GM18498 (cell line): ENCODE results near the gene PPP6R1.

Experiments
- ATAC-seq: cut with Tn5 transposase; IDR thresholded peaks from one replicate; pipeline ENCODE4 v1.9.1; 2021; ENCODE audit warnings: mild to moderate bottlenecking, moderate library complexity; ENCODE audit not compliant: unreplicated experiment

PPP6R1 gene

GRCh38 chr19:55279770-55280643 is 21.2 kb upstream of the PPP6R1 start, which contains the start of gene HSPBP1:
TSS of gene HSPBP1 (minus strand) at chr19:55280110. CDS start at chr19:55279608, 502 bp downstream.
- peak; percentile 80 for ATAC-seq

DNA sequence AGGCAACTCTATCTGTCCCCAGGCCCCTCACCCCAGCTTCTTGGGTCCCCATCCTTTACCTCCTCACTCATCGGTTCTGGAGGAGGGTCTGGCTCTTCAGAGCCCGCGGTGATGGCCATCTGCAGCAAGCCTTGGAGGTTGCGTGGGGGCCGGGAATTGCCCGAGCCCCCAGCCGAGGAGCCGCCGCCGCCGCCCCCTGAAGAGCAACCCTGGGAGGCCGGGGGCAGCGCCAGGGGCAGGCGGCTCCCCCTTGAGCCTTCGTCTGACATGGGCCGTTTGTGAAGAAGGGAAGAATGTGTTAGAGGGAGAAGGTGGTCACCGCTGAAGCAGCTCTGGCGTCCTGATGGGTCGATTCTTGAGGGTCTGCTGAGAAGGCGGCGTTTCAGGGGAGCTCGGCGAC is 20.5 kb upstream of the PPP6R1 start:
- ATAC-seq = no peak

DNA sequence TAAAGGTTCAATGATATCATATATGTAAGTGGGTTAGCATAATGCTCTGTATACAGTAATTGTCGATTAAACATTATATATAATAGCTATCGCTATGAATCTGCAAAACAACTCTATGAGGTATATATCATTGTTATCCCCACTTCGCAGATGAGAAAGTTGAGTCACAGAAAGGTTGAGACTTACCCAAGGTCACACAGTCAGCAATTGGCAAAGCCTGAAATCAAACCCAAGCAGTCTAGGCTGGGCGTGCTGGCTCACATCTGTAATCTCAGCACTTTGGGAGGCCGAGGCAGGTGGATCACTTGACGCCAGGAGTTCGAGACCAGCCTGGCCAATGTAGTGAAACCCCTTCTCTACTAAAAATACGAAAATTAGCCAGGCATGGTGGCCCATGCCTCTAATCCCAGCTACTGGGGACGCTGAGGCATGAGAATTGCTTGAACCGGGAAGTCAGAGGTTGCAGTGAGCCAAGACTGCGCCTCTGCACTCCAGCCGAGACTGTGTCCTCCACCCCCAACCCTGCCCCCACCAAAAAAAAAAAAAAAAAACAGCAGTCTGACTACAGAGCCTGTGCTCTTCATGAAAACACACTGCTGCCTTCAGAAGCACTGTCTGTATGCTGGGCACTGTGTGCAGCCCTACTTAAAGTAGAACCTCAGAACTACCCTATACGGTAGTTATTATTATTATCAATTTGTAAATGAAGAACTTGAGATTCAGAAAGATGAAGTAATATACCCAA is 19.7 kb upstream of the PPP6R1 start:
- ATAC-seq = no peak

DNA sequence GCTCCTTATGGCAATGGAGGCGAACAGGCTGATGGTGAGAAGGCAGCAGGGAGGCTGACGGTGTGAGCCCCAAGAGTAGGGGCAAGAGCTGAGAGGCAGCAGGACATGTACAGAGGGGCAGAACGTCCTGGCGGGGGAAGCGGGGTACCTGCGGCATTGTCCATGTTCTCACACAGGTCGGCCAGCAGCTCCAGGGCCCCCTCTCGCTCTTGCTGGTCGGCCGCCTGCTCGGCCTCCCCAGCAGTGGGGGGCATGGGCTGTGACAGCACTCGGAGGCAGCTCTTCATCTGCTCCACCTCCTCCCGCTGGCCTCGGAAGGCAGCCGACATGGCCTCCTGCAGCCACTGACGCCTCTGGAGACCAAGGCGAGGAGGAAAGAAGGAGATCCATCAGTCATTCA is 18.7 kb upstream of the PPP6R1 start:
- no peak for ATAC-seq

GRCh38 chr19:55276720-55277430 is 18.1 kb upstream of the PPP6R1 start:
- peak; percentile 10 for ATAC-seq

- ATAC-seq = peak; percentile 58
Measured at GRCh38 chr19:55275851-55276719, 17.3 kb upstream of the PPP6R1 start.

DNA sequence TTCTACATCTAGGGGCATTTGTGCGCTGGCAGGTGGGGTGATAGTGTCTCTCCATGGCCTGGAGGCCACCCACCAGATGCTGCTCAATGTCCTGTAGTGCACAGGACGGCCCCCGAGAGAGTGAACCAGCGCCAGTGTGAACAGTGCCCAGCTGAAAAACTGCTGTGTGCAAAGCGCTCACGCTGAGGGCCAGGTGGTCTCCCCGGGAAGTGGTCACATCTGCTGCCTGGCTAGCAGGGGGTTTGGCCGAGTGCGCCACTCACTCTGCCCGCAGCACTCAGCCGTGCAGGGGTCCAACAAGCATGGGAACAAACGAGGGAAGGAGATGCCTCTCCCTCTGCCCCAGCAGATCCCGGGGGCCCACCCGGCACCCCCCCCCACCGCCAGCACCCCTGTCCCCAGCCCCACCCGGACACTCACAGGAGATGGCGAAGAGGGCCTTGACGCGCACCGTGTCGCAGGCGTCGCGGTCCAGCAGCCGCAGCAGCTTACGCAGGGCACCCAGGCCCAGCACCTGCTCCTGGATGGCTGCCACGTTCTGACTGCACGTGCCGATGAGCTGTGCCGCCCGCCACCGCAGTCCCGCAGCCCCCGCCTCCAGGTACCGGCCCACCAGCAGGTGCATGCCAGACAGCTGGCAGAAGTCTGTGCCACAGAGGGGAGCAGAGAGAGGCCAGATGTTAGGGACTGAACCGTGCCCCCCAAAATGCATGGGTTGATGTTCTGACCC is 15.3 kb upstream of the PPP6R1 start:
- no peak for ATAC-seq

DNA sequence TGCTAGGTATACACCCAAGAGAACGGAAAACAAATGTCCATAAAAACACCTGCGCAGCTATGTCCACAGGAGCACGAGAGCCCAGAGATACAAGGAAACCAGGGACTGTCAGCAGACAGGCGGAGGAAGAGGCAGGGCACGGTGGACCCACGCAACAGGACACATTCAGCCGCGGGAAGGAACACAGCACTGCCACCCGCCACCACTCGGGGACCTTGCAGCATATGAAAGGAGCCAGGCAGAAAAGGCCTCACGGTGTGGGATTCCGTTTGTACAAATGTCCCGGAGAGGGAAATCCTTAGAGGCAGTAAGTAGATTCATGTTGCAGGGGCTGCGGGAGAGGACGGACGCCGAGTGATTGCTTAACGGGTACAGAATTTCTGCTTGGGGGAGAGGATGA is 13.3 kb upstream of the PPP6R1 start:
- ATAC-seq = no peak

GRCh38 chr19:55270172-55270942 is 11.5 kb upstream of the PPP6R1 start:
- ATAC-seq = no peak

DNA sequence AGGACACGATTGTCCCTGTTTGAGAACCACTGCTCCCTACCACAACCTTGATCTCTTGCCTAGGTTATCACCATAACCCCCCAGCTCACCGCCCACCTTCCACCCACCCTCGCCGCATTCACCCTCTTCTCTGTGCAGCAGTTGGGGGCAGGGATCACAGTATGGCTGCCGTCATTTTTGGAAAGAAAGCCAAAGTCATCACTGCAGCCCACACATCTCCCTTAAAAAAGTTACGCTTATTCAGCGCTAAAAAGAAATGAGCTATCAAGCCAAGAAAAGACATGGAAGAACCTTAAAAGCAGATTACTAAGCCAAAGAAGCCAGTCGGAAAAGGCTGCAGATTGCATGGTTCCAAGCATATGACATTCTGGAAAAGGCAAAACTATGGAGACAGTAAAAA is 10.5 kb upstream of the PPP6R1 start:
- ATAC-seq = no peak

DNA sequence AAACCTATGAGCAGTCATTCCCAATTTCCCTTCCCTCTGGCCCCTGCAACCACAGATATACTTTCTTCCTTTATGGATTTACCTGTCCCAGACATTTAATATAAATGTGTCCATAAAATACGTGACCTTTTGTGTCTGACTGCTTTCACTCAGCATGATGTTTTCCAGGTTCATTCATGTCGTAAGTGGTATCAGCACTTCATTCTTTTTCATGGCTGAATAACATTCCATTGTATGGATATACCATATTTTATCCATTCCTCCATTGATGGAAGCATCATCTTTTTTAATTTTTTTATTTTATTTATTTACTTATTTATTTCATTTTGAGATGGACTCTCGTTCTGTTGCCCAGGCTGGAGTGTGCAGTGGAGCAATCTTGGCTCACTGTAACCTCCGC is 8.0 kb upstream of the PPP6R1 start:
- ATAC-seq = no peak

DNA sequence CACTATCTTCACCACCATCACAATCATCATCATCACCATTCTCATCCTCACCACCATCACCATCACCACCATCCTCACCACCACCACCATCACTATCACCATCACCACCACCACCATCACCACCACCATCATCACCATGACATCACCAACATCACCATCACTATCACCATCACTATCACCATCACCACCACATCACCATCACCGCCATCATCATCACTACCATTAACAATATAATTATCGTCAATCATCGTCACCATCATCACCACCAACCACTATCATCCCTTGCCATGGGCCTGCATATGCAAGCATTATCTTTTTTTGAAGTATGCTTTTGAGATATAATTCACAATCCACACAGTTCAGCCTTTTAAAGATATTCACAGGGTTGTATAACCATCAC is 7.6 kb upstream of the PPP6R1 start:
- ATAC-seq = no peak

GRCh38 chr19:55265723-55266386 is 7.0 kb upstream of the PPP6R1 start:
- no peak for ATAC-seq

GRCh38 chr19:55265173-55265572 is 6.4 kb upstream of the PPP6R1 start:
- no peak for ATAC-seq

- ATAC-seq = no peak
Measured at GRCh38 chr19:55264531-55264930, 5.7 kb upstream of the PPP6R1 start.

- ATAC-seq = no peak
Measured at GRCh38 chr19:55262359-55262758, 3.5 kb upstream of the PPP6R1 start.

DNA sequence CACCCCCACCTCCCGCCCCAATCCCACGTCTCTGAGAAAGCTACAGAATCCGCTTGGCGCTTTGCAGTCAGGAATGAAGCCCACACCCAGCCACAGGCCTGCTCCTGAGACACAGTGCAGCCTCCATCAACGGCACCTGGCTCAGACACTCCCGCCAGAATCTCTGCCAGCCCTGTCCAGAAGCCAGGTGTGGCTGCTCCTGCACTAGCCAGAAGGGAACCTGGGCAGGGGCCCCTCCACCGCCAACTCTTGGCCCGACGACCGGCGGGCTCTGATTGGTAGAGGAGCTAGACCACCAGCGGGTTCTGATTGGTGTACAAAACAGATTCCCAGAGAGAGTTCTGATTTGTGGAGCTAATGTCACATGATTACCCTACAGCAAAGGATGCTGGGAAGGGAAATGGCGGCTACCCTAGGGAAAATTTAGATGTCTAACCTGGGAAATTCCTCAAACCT is 2.9 kb upstream of the PPP6R1 start:
- ATAC-seq = no peak

GRCh38 chr19:55259540-55260210 is 858 bp upstream of the PPP6R1 start:
- ATAC-seq = no peak
